COLO829 (cell line): ENCODE results near the gene TMEM106C.

Source experiments
- DNase-seq: peaks from one replicate; pipeline ENCODE4 v3.0.0; 2012; ENCODE audit warnings: low spot score

The TMEM106C gene

GRCh38 chr12:48016373-48017020 lies 53.1 kb downstream of the TMEM106C start:
- no peak for DNase-seq

- DNase-seq, result no peak
Observed at GRCh38 chr12:48017496-48017895, 54.1 kb downstream of the TMEM106C start.

- no peak for DNase-seq
Observed at GRCh38 chr12:48017921-48018617, 54.7 kb downstream of the TMEM106C start.
